Measurements from ENCODE around the gene TARBP1.

The TARBP1 gene

GRCh38 chr1:234440348-234440747, 38.6 kb downstream of the TARBP1 start:
- no peak overlapping the region for H3K27ac Mint-ChIP-seq
- no peak for DNase-seq
- H3K9me3 Mint-ChIP-seq, result peaks cover 8% of the 10 kb centered on the region
- H3K4me3 Mint-ChIP-seq, result no peak overlapping the region
- H3K4me1 Mint-ChIP-seq (ENCODE audit: low read depth), result peaks cover 2% of the 10 kb centered on the region
- no peaks in the 10 kb centered on the region for H3K27me3 Mint-ChIP-seq
- H3K36me3 Mint-ChIP-seq (ENCODE audit: low read depth), result peaks cover 97% of the 10 kb centered on the region

- Mint-ChIP-seq H3K9me3 (peaks cover 8% of the 10 kb centered on the region), H3K27ac (no peak overlapping the region), H3K36me3 (ENCODE audit: low read depth) (peaks cover 92% of the 10 kb centered on the region), H3K27me3 (no peaks in the 10 kb centered on the region), H3K4me3 (no peak overlapping the region), H3K4me1 (ENCODE audit: low read depth) (peaks cover 6% of the 10 kb centered on the region)
- no peak for DNase-seq
Measured at GRCh38 chr1:234438579-234438978, 40.4 kb downstream of the TARBP1 start.

GRCh38 chr1:234437423-234438171, 41.4 kb downstream of the TARBP1 start:
- Mint-ChIP-seq H3K9me3 (peaks cover 8% of the 10 kb centered on the region), H3K4me3 (no peak overlapping the region), H3K36me3 (ENCODE audit: low read depth) (peaks cover 91% of the 10 kb centered on the region), H3K4me1 (ENCODE audit: low read depth) (peaks cover 10% of the 10 kb centered on the region), H3K27me3 (no peaks in the 10 kb centered on the region), H3K27ac (no peak overlapping the region)
- no peak for DNase-seq

GRCh38 chr1:234435620-234436019, 43.4 kb downstream of the TARBP1 start:
- no peak for DNase-seq
- H3K36me3 Mint-ChIP-seq (ENCODE audit: low read depth), result peaks cover 92% of the 10 kb centered on the region

GRCh38 chr1:234434706-234435105, 44.3 kb downstream of the TARBP1 start:
- DNase-seq, result no peak
- Mint-ChIP-seq H3K27ac (no peak overlapping the region), H3K36me3 (ENCODE audit: low read depth) (peaks cover 92% of the 10 kb centered on the region), H3K4me1 (ENCODE audit: low read depth) (peaks cover 12% of the 10 kb centered on the region), H3K9me3 (no peaks in the 10 kb centered on the region), H3K27me3 (no peaks in the 10 kb centered on the region), H3K4me3 (no peak overlapping the region)

More at GRCh38 chr1:234435620-234436019, 43.4 kb downstream of the TARBP1 start:
- Mint-ChIP-seq H3K27me3 (no peaks in the 10 kb centered on the region), H3K4me1 (ENCODE audit: low read depth) (peaks cover 10% of the 10 kb centered on the region), H3K27ac (no peak overlapping the region), H3K9me3 (peaks cover 7% of the 10 kb centered on the region), H3K4me3 (no peak overlapping the region)

GRCh38 chr1:234433563-234434285, 45.3 kb downstream of the TARBP1 start:
- no peak for DNase-seq
- Mint-ChIP-seq H3K4me1 (ENCODE audit: low read depth) (peaks cover 10% of the 10 kb centered on the region), H3K36me3 (ENCODE audit: low read depth) (peaks cover 92% of the 10 kb centered on the region), H3K27ac (no peak overlapping the region), H3K4me3 (no peak overlapping the region), H3K9me3 (no peaks in the 10 kb centered on the region), H3K27me3 (no peaks in the 10 kb centered on the region)

GRCh38 chr1:234431255-234431654, 47.7 kb downstream of the TARBP1 start:
- no peak overlapping the region for H3K4me3 Mint-ChIP-seq
- H3K36me3 Mint-ChIP-seq (ENCODE audit: low read depth), result peaks cover 89% of the 10 kb centered on the region
- no peaks in the 10 kb centered on the region for H3K9me3 Mint-ChIP-seq
- peaks cover 10% of the 10 kb centered on the region for H3K4me1 Mint-ChIP-seq (ENCODE audit: low read depth)
- no peaks in the 10 kb centered on the region for H3K27me3 Mint-ChIP-seq
- H3K27ac Mint-ChIP-seq, result no peak overlapping the region
- DNase-seq, result no peak

GRCh38 chr1:234430691-234431090, 48.3 kb downstream of the TARBP1 start:
- H3K27ac Mint-ChIP-seq, result no peak overlapping the region
- no peaks in the 10 kb centered on the region for H3K9me3 Mint-ChIP-seq

GRCh38 chr1:234429434-234429806, 49.6 kb downstream of the TARBP1 start:
- Mint-ChIP-seq H3K9me3 (no peaks in the 10 kb centered on the region), H3K4me3 (no peak overlapping the region), H3K27ac (no peak overlapping the region), H3K4me1 (ENCODE audit: low read depth) (peaks cover 10% of the 10 kb centered on the region), H3K27me3 (no peaks in the 10 kb centered on the region), H3K36me3 (ENCODE audit: low read depth) (peaks cover 91% of the 10 kb centered on the region)
- no peak for DNase-seq

More at GRCh38 chr1:234430691-234431090, 48.3 kb downstream of the TARBP1 start:
- Mint-ChIP-seq H3K4me3 (no peak overlapping the region), H3K27me3 (no peaks in the 10 kb centered on the region), H3K4me1 (ENCODE audit: low read depth) (peaks cover 10% of the 10 kb centered on the region), H3K36me3 (ENCODE audit: low read depth) (peaks cover 89% of the 10 kb centered on the region)
- DNase-seq, result no peak

GRCh38 chr1:234427950-234428646, 50.9 kb downstream of the TARBP1 start:
- Mint-ChIP-seq H3K27ac (no peak overlapping the region), H3K27me3 (no peaks in the 10 kb centered on the region), H3K4me1 (ENCODE audit: low read depth) (peaks cover 2% of the 10 kb centered on the region), H3K9me3 (no peaks in the 10 kb centered on the region), H3K36me3 (ENCODE audit: low read depth) (peaks cover 91% of the 10 kb centered on the region), H3K4me3 (no peak overlapping the region)
- no peak for DNase-seq

GRCh38 chr1:234413990-234414389, 65.0 kb downstream of the TARBP1 start:
- Mint-ChIP-seq H3K9me3 (no peaks in the 10 kb centered on the region), H3K36me3 (ENCODE audit: low read depth) (peaks cover 74% of the 10 kb centered on the region), H3K27ac (peak overlapping the region; percentile 16), H3K4me3 (no peak overlapping the region), H3K27me3 (no peaks in the 10 kb centered on the region), H3K4me1 (ENCODE audit: low read depth) (peaks cover 9% of the 10 kb centered on the region)
- no peak for DNase-seq

GRCh38 chr1:234413485-234413884, 65.5 kb downstream of the TARBP1 start:
- Mint-ChIP-seq H3K36me3 (ENCODE audit: low read depth) (peaks cover 75% of the 10 kb centered on the region), H3K9me3 (no peaks in the 10 kb centered on the region), H3K27ac (peak overlapping the region; percentile 16), H3K4me3 (no peak overlapping the region), H3K4me1 (ENCODE audit: low read depth) (peaks cover 12% of the 10 kb centered on the region), H3K27me3 (no peaks in the 10 kb centered on the region)
- no peak for DNase-seq

GRCh38 chr1:234412830-234413229, 66.1 kb downstream of the TARBP1 start:
- H3K27me3 Mint-ChIP-seq, result no peaks in the 10 kb centered on the region
- peaks cover 16% of the 10 kb centered on the region for H3K4me1 Mint-ChIP-seq (ENCODE audit: low read depth)
- peak overlapping the region; percentile 53 for H3K27ac Mint-ChIP-seq
- no peaks in the 10 kb centered on the region for H3K9me3 Mint-ChIP-seq
- peaks cover 77% of the 10 kb centered on the region for H3K36me3 Mint-ChIP-seq (ENCODE audit: low read depth)
- H3K4me3 Mint-ChIP-seq, result no peak overlapping the region
- DNase-seq, result no peak

- H3K9me3 Mint-ChIP-seq, result no peaks in the 10 kb centered on the region
- H3K36me3 Mint-ChIP-seq (ENCODE audit: low read depth), result peaks cover 79% of the 10 kb centered on the region
- peak overlapping the region; percentile 46 for H3K4me3 Mint-ChIP-seq
- no peaks in the 10 kb centered on the region for H3K27me3 Mint-ChIP-seq
- H3K27ac Mint-ChIP-seq, result peak overlapping the region; percentile 86
- peaks cover 39% of the 10 kb centered on the region for H3K4me1 Mint-ChIP-seq (ENCODE audit: low read depth)
- DNase-seq, result no peak
Measured at GRCh38 chr1:234409328-234409727, 69.7 kb downstream of the TARBP1 start.

Data from activated T-cell treated with anti-CD3 and anti-CD28 coated beads, Interleukin-2, amount 50 U/mL, for 24 hours (primary cell).